Measurements from ENCODE around the gene CYP27B1.

Gene CYP27B1

GRCh38 chr12:57803319-57803893, 36.5 kb upstream of the CYP27B1 start:
- no peaks in the 10 kb centered on the region for H3K27me3 ChIP-seq (ENCODE audit: insufficient read depth, low read depth)
- no peak overlapping the region for H3K9ac ChIP-seq
- H3K27ac ChIP-seq = no peak overlapping the region
- H3K4me3 ChIP-seq (IDR thresholded peaks at IDR 0.05; ENCODE audit: insufficient read depth, low read depth, low read length) = no peak overlapping the region
- TF ChIP-seq, protein P1, sequence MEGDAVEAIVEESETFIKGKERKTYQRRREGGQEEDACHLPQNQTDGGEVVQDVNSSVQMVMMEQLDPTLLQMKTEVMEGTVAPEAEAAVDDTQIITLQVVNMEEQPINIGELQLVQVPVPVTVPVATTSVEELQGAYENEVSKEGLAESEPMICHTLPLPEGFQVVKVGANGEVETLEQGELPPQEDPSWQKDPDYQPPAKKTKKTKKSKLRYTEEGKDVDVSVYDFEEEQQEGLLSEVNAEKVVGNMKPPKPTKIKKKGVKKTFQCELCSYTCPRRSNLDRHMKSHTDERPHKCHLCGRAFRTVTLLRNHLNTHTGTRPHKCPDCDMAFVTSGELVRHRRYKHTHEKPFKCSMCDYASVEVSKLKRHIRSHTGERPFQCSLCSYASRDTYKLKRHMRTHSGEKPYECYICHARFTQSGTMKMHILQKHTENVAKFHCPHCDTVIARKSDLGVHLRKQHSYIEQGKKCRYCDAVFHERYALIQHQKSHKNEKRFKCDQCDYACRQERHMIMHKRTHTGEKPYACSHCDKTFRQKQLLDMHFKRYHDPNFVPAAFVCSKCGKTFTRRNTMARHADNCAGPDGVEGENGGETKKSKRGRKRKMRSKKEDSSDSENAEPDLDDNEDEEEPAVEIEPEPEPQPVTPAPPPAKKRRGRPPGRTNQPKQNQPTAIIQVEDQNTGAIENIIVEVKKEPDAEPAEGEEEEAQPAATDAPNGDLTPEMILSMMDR (conservative IDR thresholded peaks at IDR 0.05; ENCODE audit: low read depth, low read length) = peak; percentile 100
- H4K20me1 ChIP-seq (ENCODE audit: insufficient read depth) = no peaks in the 10 kb centered on the region
- no peak overlapping the region for H2AFZ ChIP-seq (ENCODE audit: low read depth)
- no peak overlapping the region for H3K4me2 ChIP-seq
- H3K4me1 ChIP-seq (ENCODE audit: low read depth, poor library complexity, severe bottlenecking) = peaks cover 6% of the 10 kb centered on the region
- no peaks in the 10 kb centered on the region for H3K79me2 ChIP-seq (ENCODE audit: insufficient read depth, low read depth)
- no peaks in the 10 kb centered on the region for H3K36me3 ChIP-seq (ENCODE audit: insufficient read depth)

DNA sequence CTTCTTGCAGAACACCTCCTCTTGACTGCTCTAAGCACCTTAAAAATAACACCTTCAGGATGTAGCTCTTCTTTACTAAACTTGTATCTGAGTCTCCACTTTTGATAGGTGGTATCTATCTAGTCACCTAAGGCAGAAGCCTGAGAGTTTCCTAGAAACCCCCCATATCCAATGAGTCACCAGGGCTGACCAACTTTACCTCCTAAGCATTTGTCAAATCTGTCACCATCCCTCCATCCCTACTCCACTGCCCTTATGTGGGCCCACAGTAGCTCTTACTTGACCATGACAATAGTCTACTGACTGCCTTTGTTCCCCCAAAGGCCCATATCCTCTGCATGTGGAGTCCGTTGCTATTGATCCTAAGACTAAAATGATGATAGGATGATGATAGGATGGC, 35.7 kb upstream of the CYP27B1 start:
- no peak overlapping the region for H2AFZ ChIP-seq (ENCODE audit: low read depth)
- TF ChIP-seq, protein P1 (conservative IDR thresholded peaks at IDR 0.05; ENCODE audit: low read depth, low read length) = no peak
- no peaks in the 10 kb centered on the region for H3K27me3 ChIP-seq (ENCODE audit: insufficient read depth, low read depth)
- no peaks in the 10 kb centered on the region for H3K79me2 ChIP-seq (ENCODE audit: insufficient read depth, low read depth)
- H3K9ac ChIP-seq = no peak overlapping the region
- no peak overlapping the region for H3K4me3 ChIP-seq (IDR thresholded peaks at IDR 0.05; ENCODE audit: insufficient read depth, low read depth, low read length)
- H3K36me3 ChIP-seq (ENCODE audit: insufficient read depth) = no peaks in the 10 kb centered on the region
- H3K4me2 ChIP-seq = no peak overlapping the region
- no peak overlapping the region for H3K27ac ChIP-seq
- H3K4me1 ChIP-seq (ENCODE audit: low read depth, poor library complexity, severe bottlenecking) = peaks cover 6% of the 10 kb centered on the region
- H4K20me1 ChIP-seq (ENCODE audit: insufficient read depth) = no peaks in the 10 kb centered on the region

GRCh38 chr12:57800965-57801364, 34.1 kb upstream of the CYP27B1 start:
- no peaks in the 10 kb centered on the region; the same call in 1 of the 2 replicates for H3K36me3 ChIP-seq (ENCODE audit: insufficient read depth)
- H2AFZ ChIP-seq (ENCODE audit: low read depth) = no peak overlapping the region
- no peaks in the 10 kb centered on the region for H3K27me3 ChIP-seq (ENCODE audit: insufficient read depth, low read depth)
- H3K27ac ChIP-seq = no peak overlapping the region
- H4K20me1 ChIP-seq (ENCODE audit: insufficient read depth) = no peaks in the 10 kb centered on the region
- no peak overlapping the region for H3K9ac ChIP-seq
- H3K4me1 ChIP-seq (ENCODE audit: low read depth, poor library complexity, severe bottlenecking) = peaks cover 6% of the 10 kb centered on the region
- no peak overlapping the region for H3K4me3 ChIP-seq (IDR thresholded peaks at IDR 0.05; ENCODE audit: insufficient read depth, low read depth, low read length)
- no peaks in the 10 kb centered on the region for H3K79me2 ChIP-seq (ENCODE audit: insufficient read depth, low read depth)
- TF ChIP-seq, protein P1 (conservative IDR thresholded peaks at IDR 0.05; ENCODE audit: low read depth, low read length) = no peak
- no peak overlapping the region for H3K4me2 ChIP-seq

GRCh38 chr12:57797933-57798332, 31.1 kb upstream of the CYP27B1 start:
- TF ChIP-seq, protein P1 (conservative IDR thresholded peaks at IDR 0.05; ENCODE audit: low read depth, low read length) = no peak
- Histone ChIP-seq H3K4me3 (IDR thresholded peaks at IDR 0.05; ENCODE audit: insufficient read depth, low read depth, low read length) (no peak overlapping the region), H2AFZ (ENCODE audit: low read depth) (no peak overlapping the region), H3K4me2 (no peak overlapping the region), H3K79me2 (ENCODE audit: insufficient read depth, low read depth) (no peaks in the 10 kb centered on the region), H3K9ac (no peak overlapping the region), H3K27ac (no peak overlapping the region), H3K36me3 (ENCODE audit: insufficient read depth) (peaks cover 9% of the 10 kb centered on the region; the same call in 1 of the 2 replicates), H4K20me1 (ENCODE audit: insufficient read depth) (no peaks in the 10 kb centered on the region), H3K4me1 (ENCODE audit: low read depth, poor library complexity, severe bottlenecking) (no peaks in the 10 kb centered on the region), H3K27me3 (ENCODE audit: insufficient read depth, low read depth) (no peaks in the 10 kb centered on the region)
